GM19043 (cell line): ENCODE data around the gene KMT2E.
"Not testable (repeated sequence)": the region's sequence is repeated elsewhere in the genome, so short reads cannot be mapped to it uniquely, and the experiment has no call there.

Experiments
- ATAC-seq: cut with Tn5 transposase; IDR thresholded peaks from one replicate; pipeline ENCODE4 v1.9.1; 2021; ENCODE audit warnings: low read depth; ENCODE audit not compliant: unreplicated experiment

The KMT2E gene

GRCh38 chr7:104982308-104983075 lies 31.5 kb upstream of the KMT2E start:
- no peak for ATAC-seq

DNA sequence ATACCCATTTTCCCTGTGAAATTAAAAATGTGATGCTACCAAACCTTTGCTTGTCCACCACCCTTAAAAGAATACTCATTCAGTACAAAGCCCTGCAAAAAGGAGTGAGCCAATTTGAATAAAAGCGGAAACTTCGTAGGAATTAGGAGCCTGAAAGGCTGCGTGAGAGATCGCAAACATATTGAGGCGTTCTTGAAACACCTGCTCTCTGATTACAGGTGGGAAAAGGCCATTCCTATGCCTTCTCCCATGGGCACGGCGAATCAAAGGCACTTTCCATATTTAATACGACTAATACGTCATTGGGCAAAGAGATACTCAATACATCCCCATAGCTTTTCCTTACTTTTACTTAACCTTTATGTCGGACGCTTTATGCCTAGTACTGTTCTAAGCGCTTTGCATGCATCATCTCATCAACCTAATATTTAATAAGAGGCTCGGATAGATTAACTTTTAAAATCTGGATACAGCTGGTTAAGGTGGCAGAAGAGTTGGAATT lies 30.9 kb upstream of the KMT2E start:
- no peak for ATAC-seq

- peak; percentile 80 for ATAC-seq
These were observed 30.1 kb upstream of the KMT2E start for GRCh38 chr7:104983578-104984539.

- ATAC-seq, result no peak
These were observed 29.3 kb upstream of the KMT2E start for GRCh38 chr7:104984585-104985258.

- no peak for ATAC-seq
These were observed 28.8 kb upstream of the KMT2E start for GRCh38 chr7:104985259-104985617.

DNA sequence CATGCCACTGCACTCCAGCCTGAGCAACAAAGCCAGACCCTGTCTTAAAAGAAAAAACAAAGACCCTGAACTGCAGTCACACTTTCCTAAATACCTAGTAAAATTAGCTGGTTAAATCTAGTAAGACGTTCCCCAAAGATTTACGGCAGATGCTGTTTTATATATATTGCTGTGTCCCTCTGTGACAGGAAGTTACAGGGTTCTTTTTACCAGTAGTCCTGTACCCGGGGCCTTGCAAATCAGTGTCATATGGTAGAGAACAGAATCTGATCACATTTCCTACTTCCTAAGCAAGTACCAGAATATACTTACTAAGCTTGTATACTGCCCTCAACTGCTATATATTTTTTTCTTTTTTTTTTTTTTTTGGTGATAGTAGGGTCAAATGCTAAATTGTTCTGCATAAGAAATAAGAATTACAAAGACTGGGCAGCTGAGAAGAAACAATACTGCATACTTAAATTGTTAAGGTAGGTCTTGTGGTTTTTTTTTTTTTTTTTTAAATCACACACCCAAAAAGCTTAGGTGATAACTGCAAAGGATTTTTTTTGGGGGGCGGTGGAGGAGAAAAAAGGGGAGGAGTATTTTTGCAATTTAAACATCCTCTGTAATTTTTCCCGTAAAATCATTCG lies 27.3 kb upstream of the KMT2E start:
- no peak for ATAC-seq

- ATAC-seq, result not testable (repeated sequence)
These were observed 26.6 kb upstream of the KMT2E start for GRCh38 chr7:104987403-104987802.

GRCh38 chr7:104990983-104991382 lies 23.0 kb upstream of the KMT2E start:
- ATAC-seq, result no peak

- ATAC-seq, result no peak
These were observed 21.7 kb upstream of the KMT2E start for GRCh38 chr7:104992306-104992705.

DNA sequence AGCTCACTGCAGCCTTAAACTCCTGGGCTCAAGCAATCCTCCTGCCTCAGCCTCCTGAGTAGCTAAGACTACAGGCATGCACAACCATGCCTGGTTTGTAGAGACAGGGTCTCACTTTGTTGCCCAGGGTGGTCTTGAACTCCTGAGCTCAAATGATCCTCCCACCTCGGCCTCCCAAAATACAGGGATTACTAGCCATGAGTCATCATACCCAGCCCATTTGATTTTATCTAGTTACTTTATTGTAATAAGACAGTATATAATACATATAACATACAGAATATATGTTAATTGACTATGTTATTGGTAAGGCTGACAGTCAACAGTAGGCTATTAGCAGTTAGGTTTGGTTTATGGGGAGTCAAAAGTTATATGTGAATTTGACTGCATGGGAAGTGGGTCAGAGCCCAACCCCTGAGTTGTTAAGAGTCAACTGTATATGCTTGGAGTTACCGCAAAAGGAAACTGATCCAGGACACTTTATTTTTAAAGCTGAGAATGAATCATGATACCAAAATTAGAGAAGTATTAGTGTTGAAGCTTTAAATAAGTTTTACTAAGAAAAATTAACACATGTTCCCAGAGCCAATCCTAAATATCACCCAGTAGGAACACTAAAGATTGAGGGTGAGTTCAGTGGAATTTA lies 20.7 kb upstream of the KMT2E start:
- no peak for ATAC-seq

GRCh38 chr7:104998040-104998752 lies 15.8 kb upstream of the KMT2E start:
- ATAC-seq, result no peak

DNA sequence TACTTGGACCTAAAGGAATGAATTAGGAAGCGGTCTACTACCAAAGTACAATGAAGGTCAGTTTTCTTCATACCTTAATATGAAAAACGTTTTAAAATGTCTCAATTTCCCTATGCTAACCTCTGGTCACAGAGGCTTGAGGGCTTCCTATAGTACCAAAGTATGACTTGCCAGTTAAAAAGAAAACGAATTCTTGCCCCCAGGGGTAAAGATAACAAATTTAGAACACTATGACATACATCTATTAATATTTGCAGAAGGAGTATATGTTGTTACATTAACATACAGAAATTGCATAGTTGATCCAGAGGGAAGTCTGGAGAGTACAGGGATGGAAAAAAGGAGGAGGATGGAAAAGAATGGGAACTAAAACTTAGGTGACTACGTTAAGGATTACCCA lies 13.8 kb upstream of the KMT2E start:
- no peak for ATAC-seq

- ATAC-seq, result no peak
These were observed 13.1 kb upstream of the KMT2E start for GRCh38 chr7:105000927-105001336.

DNA sequence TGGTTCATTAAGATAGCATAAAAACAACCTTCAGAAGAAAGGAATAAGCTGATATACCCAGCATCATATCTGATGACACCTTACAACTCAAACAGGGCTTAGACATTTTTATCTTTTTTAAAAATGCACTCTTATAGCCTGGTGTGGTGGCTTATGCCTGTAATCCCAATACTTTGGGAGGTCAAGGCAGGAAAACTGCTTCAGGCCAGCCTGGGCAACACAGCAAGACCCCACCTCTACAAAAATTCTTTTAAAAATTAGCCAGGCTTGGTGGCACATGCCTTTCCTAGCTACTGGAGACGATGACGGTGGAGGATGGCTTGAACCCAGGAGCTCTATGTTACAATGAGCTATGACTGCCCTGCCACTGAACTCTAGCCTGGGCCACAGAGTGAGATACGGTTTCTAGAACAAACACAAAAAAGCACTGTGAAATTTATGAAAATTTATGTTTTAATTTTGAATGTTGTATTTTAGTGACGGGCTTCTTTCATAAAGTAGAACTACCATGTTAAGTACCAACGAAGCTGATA lies 12.3 kb upstream of the KMT2E start:
- no peak for ATAC-seq

GRCh38 chr7:105003275-105003674 lies 10.7 kb upstream of the KMT2E start:
- ATAC-seq, result no peak

DNA sequence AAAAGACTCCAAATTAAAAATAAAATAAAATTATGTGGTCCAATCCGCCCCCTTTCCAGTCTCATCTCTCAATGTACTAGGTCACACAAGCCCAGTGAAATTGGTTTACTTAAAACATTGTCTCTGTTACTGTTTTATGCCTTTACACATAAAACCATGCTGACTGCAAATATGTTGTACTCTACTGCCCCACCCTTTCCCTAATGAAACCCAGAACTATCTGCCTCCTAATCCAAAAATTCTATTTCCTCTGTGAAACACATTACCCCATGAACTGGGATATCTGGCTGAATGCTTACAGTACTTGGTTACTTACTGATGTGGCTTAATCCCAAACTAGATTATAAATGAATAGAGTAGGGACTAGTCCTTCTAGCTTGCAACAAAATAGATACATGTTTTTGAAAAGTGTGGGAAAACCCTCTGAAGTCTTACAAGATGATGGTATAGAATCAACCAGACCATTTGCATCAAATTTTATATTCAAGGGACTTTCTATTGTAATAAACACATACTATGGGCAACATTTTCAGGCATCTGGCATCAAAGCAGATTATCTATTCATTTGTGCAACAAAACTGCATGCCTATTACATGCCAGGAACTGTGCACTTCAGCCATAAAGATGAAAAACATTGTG lies 10.0 kb upstream of the KMT2E start:
- no peak for ATAC-seq

DNA sequence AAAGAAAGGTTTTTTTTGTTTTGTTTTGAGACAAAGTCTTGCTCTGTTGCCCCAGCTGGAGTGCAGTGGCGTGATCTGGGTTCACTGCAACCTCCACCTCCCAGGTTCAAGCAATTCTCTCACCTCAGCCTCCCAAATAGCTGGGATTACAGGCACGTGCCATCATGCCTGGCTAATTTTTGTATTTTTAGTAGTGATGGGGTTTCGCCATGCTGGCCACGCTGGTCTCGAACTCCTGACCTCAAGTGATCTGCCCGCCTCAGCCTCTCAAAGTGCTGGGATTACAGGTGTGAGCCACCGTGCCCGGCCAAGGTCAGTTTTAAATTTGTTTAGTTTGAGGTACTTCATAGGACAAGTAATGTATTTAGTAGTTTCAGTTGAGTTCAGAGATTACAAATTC lies 9.0 kb upstream of the KMT2E start:
- ATAC-seq, result not testable (repeated sequence)

- ATAC-seq, result not testable (repeated sequence)
These were observed 8.5 kb upstream of the KMT2E start for GRCh38 chr7:105005486-105005885.
